ENCODE measurements around the gene LASP1NB.

LASP1NB gene

GRCh38 chr17:38925263-38925995, at the start of gene LASP1NB:
Gene LASP1NB (plus strand): TSS chr17:38925614.
- peak; percentile 49 to 51 for DNase-seq

DNA sequence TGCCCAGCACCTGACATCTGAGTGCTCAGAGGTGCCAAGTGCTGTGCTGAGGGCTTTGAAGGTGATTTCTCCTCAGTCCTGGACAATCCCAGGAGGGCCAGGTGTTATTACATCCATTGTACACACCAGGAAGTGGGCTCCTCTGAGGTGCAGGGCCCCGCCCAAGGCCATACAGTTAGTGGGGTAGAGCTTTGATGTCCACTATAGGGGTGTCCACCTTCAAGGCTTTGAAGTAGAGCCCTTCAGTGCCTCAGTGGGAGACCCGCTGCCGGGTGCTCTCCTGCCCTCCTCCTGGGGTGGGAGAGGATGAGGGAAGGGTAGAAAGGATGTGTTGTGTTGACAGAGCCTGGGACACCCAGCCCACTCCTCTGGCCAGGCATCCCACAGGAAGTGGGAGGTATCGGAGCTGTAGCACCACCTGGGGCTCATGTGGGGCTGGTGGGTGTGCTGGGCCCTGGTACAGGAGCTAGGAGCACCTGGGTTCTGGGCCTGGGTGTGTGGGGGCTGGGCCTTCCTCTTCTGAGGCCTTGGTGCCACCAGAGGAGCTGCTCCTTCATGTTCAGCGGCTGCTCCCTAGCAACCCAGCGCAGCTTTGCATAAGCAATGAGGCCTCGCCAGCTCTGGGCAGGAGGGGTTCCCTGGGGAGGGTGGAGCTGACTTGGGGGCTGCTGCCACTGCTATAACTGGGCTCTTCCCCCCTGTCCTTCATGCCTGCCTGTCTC, 48.1 kb upstream of the LASP1NB start:
- DNase-seq: peak in 1 of 2 donors; percentile 51

DNA sequence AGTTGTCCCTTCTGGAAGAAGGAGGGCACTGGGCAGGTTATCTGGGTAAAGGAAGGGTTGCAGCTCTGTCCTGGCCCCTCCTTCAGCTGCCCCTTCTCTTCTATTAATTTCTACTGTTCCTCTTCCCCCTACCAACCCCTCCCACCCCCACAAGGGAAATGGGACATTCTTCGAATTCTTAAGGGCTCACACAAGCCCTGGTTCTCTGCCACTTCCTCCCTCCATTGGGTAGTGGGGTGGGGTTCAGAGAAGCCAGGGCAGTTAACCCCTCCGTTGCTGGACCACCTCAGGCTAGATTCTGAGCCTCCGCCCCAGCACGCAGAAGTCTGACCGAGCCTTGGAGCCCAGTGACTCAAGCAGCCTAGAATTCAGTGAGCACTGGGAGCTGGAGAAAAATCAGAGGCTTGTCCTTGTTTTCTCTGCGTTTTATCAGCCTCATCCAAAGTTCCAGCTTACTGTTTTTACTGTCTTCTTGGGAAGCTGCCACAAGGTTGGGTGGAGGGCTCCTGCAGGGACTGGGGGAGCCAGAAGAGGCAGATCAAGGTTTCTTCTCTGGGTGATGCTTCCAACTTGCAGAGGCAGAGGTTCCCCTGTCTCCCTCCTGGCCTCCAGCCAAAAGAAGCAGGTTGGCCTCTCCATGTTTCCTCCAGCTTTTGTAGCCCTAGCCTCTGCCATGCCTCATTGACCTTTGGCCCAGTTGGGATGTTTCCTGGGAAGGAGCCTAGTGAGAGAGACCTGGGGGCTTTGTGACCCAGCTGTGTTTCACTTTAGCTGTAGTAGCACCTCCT, 45.3 kb upstream of the LASP1NB start:
- no peak for DNase-seq

GRCh38 chr17:38881600-38882191, 43.7 kb upstream of the LASP1NB start:
- peak in 1 of 2 donors; percentile 28 for DNase-seq

GRCh38 chr17:38882870-38883269, 42.5 kb upstream of the LASP1NB start:
- DNase-seq: no peak

DNA sequence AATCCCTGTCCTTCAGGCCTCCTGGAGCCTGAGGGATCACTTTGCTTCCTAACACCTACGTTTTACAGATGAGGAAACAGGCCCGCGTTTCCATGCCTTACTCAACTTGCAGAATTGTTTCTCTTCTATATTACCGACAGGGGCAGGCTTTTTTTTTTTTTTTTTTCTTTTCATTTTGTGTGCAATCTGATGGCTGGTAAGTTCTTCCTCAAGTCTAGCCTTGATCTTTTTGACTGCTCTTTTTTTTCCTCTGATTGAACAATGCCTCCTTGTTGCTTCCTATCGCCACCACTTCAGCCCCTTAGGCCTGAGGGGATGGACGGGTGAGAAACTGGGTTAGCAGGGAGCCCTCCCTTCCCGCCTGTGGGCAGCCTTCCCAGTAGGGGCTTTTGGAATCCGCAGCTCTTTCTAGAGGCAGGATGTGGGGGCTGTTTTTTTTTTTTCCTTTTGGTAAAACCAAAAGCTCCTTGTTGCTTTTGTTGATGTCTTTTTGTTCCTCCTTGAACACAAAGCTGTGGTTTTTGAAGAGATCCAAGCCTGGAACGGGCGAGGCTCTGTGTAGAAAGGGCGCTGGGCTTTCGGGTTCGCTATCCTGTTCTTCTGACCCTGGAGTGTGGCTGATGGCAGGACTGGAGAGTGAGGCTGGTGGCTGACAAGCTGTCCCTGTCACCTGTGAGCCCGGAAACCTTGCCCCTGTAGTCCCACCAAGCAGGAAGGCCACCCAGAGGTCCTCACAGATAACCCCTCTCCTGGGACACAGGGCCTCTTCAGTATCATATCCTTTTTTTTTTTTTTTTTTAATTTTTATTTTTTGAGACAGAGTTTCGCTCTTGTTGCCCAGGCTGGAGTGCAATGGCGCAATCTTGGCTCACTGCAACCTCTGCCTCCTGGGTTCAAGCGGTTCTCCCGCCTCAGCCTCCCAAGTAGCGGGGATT, 41.6 kb upstream of the LASP1NB start:
- DNase-seq: no peak

GRCh38 chr17:38885044-38885727, 40.2 kb upstream of the LASP1NB start:
- no peak for DNase-seq

GRCh38 chr17:38885728-38886642, 39.4 kb upstream of the LASP1NB start:
- no peak for DNase-seq

- no peak for DNase-seq
Measured at GRCh38 chr17:38886643-38887010, 38.8 kb upstream of the LASP1NB start.

GRCh38 chr17:38888842-38889241, 36.6 kb upstream of the LASP1NB start:
- no peak for DNase-seq

- no peak for DNase-seq
Measured at GRCh38 chr17:38889745-38890409, 35.5 kb upstream of the LASP1NB start.

GRCh38 chr17:38890410-38890746, 35.0 kb upstream of the LASP1NB start:
- peak in 1 of 2 donors; percentile 47 for DNase-seq

GRCh38 chr17:38891441-38891840, 34.0 kb upstream of the LASP1NB start:
- no peak for DNase-seq

- DNase-seq: no peak
Measured at GRCh38 chr17:38892083-38892482, 33.3 kb upstream of the LASP1NB start.

DNA sequence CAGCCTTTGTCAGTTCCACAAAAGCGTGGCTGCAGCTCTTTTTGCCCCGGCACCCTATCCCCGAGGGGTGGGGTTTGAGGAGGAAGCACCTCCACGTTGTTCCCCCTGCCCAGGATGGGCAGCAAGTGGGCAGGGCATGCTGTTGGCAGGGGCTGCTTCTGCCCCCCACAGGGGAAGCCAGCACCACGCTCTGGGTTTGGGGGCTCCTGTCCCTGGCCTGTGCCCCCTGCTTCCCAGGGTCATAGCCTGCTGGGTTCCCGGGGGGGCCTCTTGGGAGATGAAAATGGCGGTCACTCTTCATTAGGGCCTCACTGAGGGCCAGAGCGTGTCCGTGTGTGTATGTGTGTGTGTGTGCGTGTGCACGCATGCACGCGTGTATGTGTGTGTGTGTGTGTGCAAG, 32.8 kb upstream of the LASP1NB start:
- DNase-seq: no peak

- no peak for DNase-seq
Measured at GRCh38 chr17:38893113-38893512, 32.3 kb upstream of the LASP1NB start.

DNA sequence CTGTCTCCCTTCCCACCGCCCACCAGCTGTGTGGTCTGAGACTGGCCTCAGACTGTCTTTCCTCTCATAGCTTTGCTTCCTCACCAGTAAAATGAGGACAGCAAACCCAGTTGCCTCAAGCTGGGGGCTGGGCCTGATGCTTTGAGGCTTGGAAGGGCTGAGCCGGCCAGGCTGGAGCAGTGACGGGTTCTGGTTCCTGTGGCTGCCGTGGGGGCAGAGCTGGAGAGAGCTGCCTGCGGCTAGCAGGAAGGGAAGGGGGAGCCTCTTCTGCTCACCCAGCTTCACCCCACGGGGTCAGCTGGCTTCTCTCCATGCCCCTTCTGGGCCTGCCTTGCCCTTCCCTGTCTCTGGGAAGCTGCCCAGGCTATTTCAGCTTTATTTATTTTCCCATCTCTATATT, 31.8 kb upstream of the LASP1NB start:
- DNase-seq: peak; percentile 24 to 45

DNA sequence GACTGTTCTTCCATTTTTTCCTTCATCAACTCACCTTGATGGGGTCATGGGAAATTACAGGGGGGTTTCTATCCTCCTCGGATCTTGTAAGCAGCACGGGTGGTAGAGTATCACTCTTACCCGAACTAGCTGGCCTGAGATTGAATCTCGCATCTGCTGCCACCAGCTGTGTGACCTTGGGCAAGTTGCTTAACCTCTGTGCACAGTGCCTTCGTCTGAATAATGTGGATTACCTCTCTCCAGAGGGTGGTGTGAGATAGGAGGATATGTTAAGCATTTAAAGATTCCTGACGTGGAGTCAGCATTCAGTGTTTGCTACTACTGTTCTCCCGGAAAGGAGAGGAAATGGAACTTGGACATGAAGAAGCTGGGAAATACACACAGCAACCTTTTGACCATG, 31.1 kb upstream of the LASP1NB start:
- DNase-seq: no peak

- DNase-seq: no peak
Measured at GRCh38 chr17:38896346-38896954, 29.0 kb upstream of the LASP1NB start.

Data from CD4-positive, alpha-beta T cell treated with Interferon alpha-2 for 1 hour (primary cell).